UCSD-AML1 (cell line): ENCODE data around the gene ZRANB3.

Experiments used
- DNase-seq: peaks from one replicate; lab custom pipeline; 2025; ENCODE audit not compliant: unreplicated experiment; lab: John Stamatoyannopoulos, UW

Gene ZRANB3

GRCh38 chr2:135186054-135186453 is 345.0 kb downstream of the ZRANB3 start:
- DNase-seq: no peak

- no peak for DNase-seq
Measured at GRCh38 chr2:135183822-135184221, 347.2 kb downstream of the ZRANB3 start.

- no peak for DNase-seq
Measured at GRCh38 chr2:135182601-135183000, 348.4 kb downstream of the ZRANB3 start.

- no peak for DNase-seq
Measured at GRCh38 chr2:135182190-135182589, 348.8 kb downstream of the ZRANB3 start.

- DNase-seq: no peak
Measured at GRCh38 chr2:135179689-135180088, 351.3 kb downstream of the ZRANB3 start.

- DNase-seq: no peak
Measured at GRCh38 chr2:135175177-135175576, 355.8 kb downstream of the ZRANB3 start.

DNA sequence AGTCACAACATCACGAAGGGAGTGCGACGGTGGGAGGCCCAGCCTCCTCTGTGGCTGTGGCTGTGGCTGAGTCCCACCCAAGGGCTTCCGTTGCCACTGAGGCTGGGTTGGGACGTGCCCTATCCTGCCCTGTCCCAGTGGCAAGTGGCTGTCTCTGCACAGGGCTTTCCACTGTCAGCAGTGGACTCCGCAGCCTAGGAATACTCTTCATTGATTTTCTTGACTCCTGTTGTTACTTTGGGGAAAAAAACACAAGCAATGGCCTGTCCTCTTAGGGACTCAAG is 356.3 kb downstream of the ZRANB3 start:
- no peak for DNase-seq

DNA sequence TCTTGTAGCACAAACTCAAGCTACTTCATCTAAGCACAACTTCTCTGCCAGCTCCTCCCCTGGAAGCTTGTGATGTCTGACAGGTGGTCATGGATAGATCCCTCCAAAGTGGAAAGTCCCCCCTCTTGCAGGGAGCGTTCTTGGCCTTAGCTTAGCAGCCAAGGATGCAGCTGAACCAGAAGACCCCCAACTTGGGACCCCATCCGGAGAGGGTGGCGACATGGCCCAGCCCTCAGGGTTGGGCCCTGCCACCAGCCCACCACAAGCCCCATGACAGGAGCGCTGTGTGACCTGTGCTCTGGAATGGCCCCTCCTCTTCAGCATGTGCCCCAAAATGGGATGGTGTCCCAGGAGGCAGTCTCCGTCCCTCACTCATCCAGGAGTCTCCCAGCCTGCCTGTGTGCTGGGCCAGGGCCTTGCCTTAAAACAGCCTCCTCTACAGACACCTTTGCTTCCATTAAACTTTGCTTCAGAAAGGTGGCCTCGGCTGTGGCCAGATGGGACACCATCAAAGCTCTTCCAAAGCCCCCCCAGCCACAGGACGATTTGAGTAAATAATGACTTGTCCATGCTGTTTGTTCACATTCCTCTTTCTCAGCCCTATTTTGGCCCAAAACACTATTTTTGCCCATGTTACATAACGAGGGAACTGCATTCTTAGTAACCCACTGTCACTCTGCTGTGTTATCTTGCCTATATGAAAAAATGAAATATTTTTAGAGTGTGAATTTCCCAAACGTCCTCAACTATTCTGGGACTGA is 356.8 kb downstream of the ZRANB3 start:
- no peak for DNase-seq

- no peak for DNase-seq
Measured at GRCh38 chr2:135169900-135170753, 360.9 kb downstream of the ZRANB3 start.

DNA sequence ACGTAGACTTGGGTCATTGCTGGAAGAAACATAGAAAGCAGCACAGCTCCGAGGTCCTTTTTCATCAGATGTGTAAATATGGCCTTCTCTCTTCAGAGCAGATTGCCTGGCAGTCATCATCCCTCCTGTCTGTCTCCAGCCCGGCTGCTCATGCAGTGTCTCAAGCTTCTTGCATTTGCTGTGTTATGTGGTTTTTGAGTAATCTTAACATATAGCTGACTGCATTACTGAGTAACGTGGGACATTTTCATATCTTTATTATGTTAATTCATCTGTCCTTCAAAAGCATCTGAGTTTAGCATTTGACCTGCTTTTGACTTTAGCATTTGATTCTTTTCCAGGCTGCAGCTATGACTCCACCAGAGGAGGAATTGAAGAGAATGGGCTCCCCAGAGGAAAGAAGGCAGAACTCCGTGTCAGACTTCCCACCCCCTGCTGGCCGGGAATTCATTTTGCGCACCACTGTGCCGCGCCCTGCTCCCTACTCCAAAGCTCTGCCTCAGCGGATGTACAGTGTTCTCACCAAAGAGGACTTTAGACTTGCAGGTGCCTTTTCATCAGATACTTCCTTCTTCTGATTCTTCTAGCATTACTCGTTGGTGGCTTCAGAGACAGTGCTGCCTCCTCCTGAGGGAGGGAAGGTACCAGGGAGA is 362.7 kb downstream of the ZRANB3 start:
- no peak for DNase-seq

DNA sequence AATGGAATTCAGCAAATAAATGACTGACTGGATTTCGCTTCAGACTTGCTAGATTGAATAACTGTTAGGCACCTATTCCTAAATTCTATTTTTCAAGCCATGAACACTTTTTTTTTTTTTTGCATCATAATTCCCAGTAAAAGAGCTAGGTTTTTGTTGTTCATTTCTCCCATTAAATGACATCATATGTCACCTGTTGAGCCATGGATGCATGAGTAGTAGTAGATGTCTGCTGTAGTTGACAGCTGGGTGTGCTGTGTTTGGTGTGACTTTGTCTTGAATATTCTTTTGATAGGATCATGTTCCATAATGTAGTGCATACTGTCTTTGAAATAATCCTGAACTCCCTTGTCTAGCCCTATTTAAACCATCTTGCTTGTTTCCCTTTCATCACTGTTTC is 363.7 kb downstream of the ZRANB3 start:
- DNase-seq: no peak

DNA sequence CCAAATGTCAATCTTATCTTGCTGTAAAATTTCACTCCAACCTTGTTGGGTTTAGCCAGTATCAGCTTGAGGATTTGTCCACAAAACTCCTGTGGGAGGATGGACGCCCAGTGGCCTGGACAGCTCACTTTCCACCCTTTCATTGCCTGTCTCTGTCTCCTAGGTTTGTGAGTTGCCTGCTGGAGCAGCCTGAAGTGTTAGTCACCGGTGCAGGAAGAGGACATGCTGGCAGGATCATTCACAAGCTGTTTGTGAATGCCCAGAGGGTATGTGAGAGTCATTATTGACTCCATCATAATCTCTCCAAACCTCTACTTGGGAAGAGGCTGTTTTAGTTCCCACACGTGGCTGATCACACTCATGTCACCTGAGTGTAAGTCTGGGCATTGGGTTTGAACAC is 366.6 kb downstream of the ZRANB3 start:
- DNase-seq: no peak

GRCh38 chr2:135163901-135164300 is 367.1 kb downstream of the ZRANB3 start:
- DNase-seq: no peak

GRCh38 chr2:135163306-135163705 is 367.7 kb downstream of the ZRANB3 start:
- DNase-seq: no peak

DNA sequence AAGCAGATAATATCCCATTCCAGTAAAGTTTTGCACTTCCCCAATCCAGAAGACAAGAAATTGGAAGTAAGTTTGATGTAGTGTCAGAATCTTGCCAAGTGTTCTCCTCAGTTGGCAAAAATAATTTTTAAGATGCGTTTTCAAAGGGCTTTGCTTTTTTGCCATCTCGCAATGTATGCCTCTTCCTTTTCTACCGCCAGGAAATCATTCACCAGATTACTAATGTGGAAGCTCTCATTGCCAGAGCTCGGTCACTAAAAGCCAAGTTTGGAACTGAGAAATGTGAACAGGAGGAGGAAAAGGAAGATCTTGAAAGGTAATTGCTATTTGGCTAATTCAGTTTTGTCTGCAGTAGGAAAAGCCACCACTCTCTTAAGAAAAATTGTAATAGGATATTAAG is 368.2 kb downstream of the ZRANB3 start:
- DNase-seq: no peak

- DNase-seq: no peak
Measured at GRCh38 chr2:135162377-135162776, 368.6 kb downstream of the ZRANB3 start.

DNA sequence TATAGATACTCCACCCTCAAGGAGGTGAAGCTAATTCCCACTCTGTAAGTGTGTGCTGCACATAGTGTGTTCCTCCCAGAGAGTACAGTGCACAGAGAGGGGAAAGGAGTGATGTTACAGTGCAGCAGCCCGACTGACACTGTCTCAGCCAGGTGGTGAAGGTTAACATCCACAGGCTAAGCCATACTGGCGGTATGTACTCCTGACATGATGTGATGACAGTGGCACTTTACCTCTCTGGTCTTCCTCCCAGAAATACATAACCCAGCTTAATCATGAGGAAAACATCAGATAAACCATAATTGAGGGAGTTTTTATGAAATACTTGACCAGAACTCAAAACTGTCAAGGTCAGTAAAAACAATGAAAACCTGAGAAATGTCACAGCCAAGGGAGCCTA is 371.8 kb downstream of the ZRANB3 start:
- DNase-seq: no peak

DNA sequence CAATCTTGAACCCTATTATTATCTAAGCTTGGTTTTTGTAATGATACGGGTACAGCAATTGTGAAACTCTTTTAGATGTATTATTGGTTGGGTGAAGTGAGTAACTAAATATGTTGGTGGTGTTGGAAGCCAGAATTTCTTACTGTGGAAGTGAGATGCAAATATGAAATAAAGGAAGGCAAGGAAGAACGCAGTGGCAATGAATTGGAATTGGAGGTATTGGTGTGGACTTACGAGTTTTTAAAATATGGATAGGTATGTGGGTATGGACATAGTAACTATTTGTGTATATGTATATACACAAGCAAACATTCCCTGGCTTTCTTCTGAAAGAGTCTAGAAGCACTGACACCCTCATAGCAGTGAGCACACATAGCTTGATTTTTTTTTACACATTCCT is 373.2 kb downstream of the ZRANB3 start:
- DNase-seq: no peak

- DNase-seq: no peak
Measured at GRCh38 chr2:135154962-135155361, 376.1 kb downstream of the ZRANB3 start.

DNA sequence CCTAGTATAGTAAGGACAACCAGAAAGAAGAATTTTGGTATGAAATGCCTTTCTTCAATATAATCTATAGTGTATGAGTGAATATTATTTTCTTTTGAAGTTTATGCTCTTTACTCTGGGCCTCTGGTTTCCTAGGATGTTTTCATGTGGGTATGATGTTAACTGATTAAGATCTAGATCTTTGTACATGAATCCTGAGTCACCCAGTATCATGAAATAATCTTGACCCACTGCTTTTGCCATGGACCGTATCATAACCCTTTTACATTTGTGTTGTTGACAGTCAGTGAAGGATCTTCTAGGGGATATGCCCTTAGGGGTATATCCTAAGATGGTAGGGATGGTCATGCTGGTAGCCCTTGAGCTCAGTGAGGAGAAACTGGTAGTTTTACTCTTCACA is 378.7 kb downstream of the ZRANB3 start:
- no peak for DNase-seq

GRCh38 chr2:135151615-135152014 is 379.4 kb downstream of the ZRANB3 start:
- no peak for DNase-seq

DNA sequence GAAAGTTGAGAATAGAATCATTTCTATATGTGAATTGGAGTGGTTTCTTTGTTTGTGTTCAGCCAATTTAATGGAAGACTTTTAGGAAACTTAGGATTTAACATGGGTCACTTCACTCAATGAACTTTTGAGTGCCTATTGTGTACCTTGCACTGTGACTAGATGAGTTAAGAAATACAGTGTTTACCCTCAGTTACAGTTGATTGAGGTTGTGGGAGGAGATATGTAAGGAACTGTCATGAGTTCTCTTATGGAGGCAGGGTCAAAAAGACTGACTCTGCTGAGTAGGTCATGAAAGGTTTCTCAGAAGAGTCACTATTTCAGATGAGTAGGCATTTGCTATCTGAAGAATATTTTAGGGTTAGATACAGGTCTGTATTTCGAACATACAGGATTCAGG is 380.3 kb downstream of the ZRANB3 start:
- DNase-seq: no peak
